Calu3 (cell line): ENCODE data around the gene EGFL7. TPM values are rescaled to one million over a fixed set of nuclear protein-coding genes. Genes with fewer than 3 reads are reported as not detected.

Source experiments
- BruUV-seq: library from RNA; stranded (reverse); fragments of 400-500 nt; replicated peaks from 2 replicates; lab custom pipeline; 2021; lab: Mats Ljungman, UMichigan
- CTCF ChIA-PET: fragments of 300-600 bp; sonication (Branson Sonifier 250); formaldehyde crosslinking; loops from one replicate; lab custom pipeline; 2022; ENCODE audit warnings: antibody characterized with exemption; lab: Charles Lee
- DNase-seq: peaks from one replicate; pipeline ENCODE4 v3.0.0; 2022
- H3K27ac Mint-ChIP-seq: one replicate; pipeline ENCODE4 v1.8.0; 2022; ENCODE audit warnings: mixed read lengths; ENCODE audit not compliant: unreplicated experiment
- H3K27me3 Mint-ChIP-seq: one replicate; pipeline ENCODE4 v1.8.0; 2022; ENCODE audit warnings: mixed read lengths; ENCODE audit not compliant: unreplicated experiment
- H3K36me3 Mint-ChIP-seq: one replicate; pipeline ENCODE4 v1.8.0; 2022; ENCODE audit warnings: mild to moderate bottlenecking, moderate library complexity, mixed read lengths; ENCODE audit not compliant: insufficient read depth, unreplicated experiment
- H3K4me1 Mint-ChIP-seq: one replicate; pipeline ENCODE4 v1.8.0; 2022; ENCODE audit warnings: mild to moderate bottlenecking, low read depth, mixed read lengths; ENCODE audit not compliant: unreplicated experiment
- H3K4me3 Mint-ChIP-seq: one replicate; pipeline ENCODE4 v1.8.0; 2022; ENCODE audit warnings: mild to moderate bottlenecking, low read depth, moderate library complexity, mixed read lengths; ENCODE audit not compliant: unreplicated experiment
- H3K9me3 Mint-ChIP-seq: one replicate; pipeline ENCODE4 v1.8.0; 2022; ENCODE audit warnings: low read depth, mixed read lengths; ENCODE audit not compliant: unreplicated experiment
- CTCF ChIP-seq: fragments of 200-600 bp; IDR thresholded peaks from one replicate; pipeline ENCODE4 v1.8.0; 2022; ENCODE audit warnings: antibody characterized with exemption; ENCODE audit not compliant: unreplicated experiment
- intact Hi-C: fragments of 100-400 bp; cut with micrococcal nuclease; formaldehyde crosslinking; loops from one replicate; pipeline ENCODE4 v1.10.0; 2022; ENCODE audit not compliant: unreplicated experiment
- total RNA-seq: library from RNA; stranded (reverse); gene quantifications from 2 replicates; pipeline ENCODE4 v1.2.3, GENCODE V29; 2022

The EGFL7 gene
- total RNA-seq, 1 experiment from 2014 or later, result 1.3 TPM

- CTCF ChIA-PET, result interaction anchor here (0.5 to 1.1 kb wide), 5 partner anchors 22 to 600 kb away, joined by 3 to 9 read pairs (median 3); no protein-coding TSS in a partner anchor
- BruUV-seq, result no TSS peak
- Mint-ChIP-seq H3K27me3 (no peaks in the 10 kb centered on the region), H3K36me3 (peaks cover 18% of the 10 kb centered on the region), H3K4me3 (no peak overlapping the region), H3K27ac (no peak overlapping the region), H3K9me3 (no peaks in the 10 kb centered on the region), H3K4me1 (peaks cover 36% of the 10 kb centered on the region)
- peak; percentile 88 for DNase-seq
- no peak for TF ChIP-seq CTCF
- intact Hi-C loops, result no loop called here
These were observed 30.9 kb downstream of the EGFL7 start for GRCh38 chr9:136693490-136694162.

- no TSS peak for BruUV-seq
- H3K27me3 Mint-ChIP-seq, result no peaks in the 10 kb centered on the region
- peaks cover 18% of the 10 kb centered on the region for H3K36me3 Mint-ChIP-seq
- CTCF ChIA-PET, result interaction anchor here (0.6 to 1.1 kb wide), 3 partner anchors 23 to 209 kb away, joined by 3 to 9 read pairs (median 3); no protein-coding TSS in a partner anchor
- no peaks in the 10 kb centered on the region for H3K9me3 Mint-ChIP-seq
- peaks cover 36% of the 10 kb centered on the region for H3K4me1 Mint-ChIP-seq
- intact Hi-C loops, result no loop called here
- peak; percentile 86 for TF ChIP-seq CTCF
- no peak overlapping the region for H3K27ac Mint-ChIP-seq
- peak; percentile 73 for DNase-seq
- H3K4me3 Mint-ChIP-seq, result no peak overlapping the region
These were observed 31.6 kb downstream of the EGFL7 start for GRCh38 chr9:136694163-136694871.

GRCh38 chr9:136694872-136695247 is 32.1 kb downstream of the EGFL7 start:
- CTCF ChIA-PET, result no interaction called here
- Mint-ChIP-seq H3K9me3 (no peaks in the 10 kb centered on the region), H3K4me3 (peak overlapping the region; percentile 17), H3K27ac (no peak overlapping the region), H3K36me3 (peaks cover 18% of the 10 kb centered on the region), H3K27me3 (no peaks in the 10 kb centered on the region), H3K4me1 (peaks cover 36% of the 10 kb centered on the region)
- no peak for DNase-seq
- BruUV-seq, result no TSS peak
- intact Hi-C loops, result no loop called here
- no peak for TF ChIP-seq CTCF

- no TSS peak for BruUV-seq
- no peak overlapping the region for H3K27ac Mint-ChIP-seq
- H3K4me3 Mint-ChIP-seq, result peak overlapping the region; percentile 17
- H3K9me3 Mint-ChIP-seq, result no peaks in the 10 kb centered on the region
- intact Hi-C loops, result no loop called here
- peak; percentile 80 for DNase-seq
- CTCF ChIA-PET, result no interaction called here
- H3K4me1 Mint-ChIP-seq, result peaks cover 30% of the 10 kb centered on the region
- peaks cover 18% of the 10 kb centered on the region for H3K36me3 Mint-ChIP-seq
- no peak for TF ChIP-seq CTCF
- H3K27me3 Mint-ChIP-seq, result no peaks in the 10 kb centered on the region
These were observed 32.7 kb downstream of the EGFL7 start for GRCh38 chr9:136695435-136695895.
